Middle frontal gyrus (tissue), 1 donor: ENCODE data around the gene H3-3A.

ENCODE experiments used
- DNase-seq: peaks from one replicate; pipeline ENCODE4 v3.0.0-alpha.2; 2015; ENCODE audit warnings: low spot score; ENCODE audit errors: extremely low spot score

H3-3A gene

DNA sequence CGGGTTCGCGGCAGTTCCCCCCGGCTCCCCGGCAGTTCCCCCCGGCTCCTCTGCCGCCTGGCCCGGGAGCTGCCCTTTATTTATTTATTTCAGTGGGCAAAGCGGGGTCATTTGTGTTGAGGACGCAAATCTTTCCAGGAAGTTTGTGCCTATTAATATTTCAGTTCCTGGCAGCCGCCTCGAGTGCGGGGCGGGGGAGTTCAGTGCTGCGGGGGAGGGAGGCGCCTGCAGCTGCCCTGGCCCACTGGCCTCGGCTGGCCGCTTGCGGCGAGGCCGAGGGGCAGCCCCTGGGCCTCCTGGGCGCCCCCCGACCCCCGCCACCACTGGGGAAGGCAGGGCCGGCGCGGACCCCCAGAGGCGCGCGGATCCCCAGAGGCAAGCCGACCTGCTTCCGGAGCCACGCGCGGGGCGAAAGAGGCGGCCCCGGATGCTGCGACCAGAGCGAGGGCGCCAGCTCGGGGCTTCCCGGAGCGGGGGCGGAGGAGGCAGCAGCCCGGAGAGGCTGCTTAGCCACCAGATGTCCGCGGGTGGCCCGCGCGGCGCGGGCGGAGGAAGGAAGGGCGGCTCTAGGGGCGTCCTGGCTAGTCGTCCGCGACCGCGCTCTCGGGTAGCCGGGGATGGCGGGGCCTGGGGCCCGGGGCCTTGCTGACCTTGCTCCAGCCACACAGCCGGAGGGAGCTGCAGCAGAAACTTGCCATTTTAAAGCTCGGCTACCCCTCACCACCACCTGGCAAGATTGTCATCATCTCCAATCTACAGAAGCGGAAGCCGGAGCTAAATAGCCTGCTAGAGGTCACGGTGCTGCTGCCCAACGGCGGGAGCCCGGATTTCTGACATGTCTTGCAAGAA, 48.0 kb downstream of the H3-3A start:
- DNase-seq: no peak

GRCh38 chr1:226111098-226111882, 48.8 kb downstream of the H3-3A start:
- no peak for DNase-seq

GRCh38 chr1:226111883-226112261, 49.4 kb downstream of the H3-3A start:
- no peak for DNase-seq

DNA sequence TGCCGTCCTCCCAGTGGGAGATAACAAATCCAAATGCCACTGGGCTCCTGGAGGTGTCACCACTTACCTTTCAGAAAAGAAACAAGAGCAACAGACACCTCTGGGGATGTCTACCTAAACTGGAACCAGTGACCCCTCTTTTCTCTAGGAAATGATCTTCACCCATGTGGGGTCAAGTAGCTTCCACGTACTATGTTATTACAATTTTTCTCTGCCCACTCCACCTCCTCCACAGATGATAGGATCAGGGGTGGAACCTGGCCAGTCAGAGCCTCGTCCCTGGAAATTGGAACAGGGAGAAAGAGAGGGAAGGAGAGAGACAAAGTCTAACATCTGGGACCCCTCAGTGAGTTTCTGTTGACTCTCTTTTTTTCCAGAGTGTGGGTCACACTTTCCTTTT, 50.1 kb downstream of the H3-3A start:
- no peak for DNase-seq

GRCh38 chr1:226116673-226117072, 54.2 kb downstream of the H3-3A start:
- DNase-seq: no peak

GRCh38 chr1:226117330-226117729, 54.8 kb downstream of the H3-3A start:
- no peak for DNase-seq

- DNase-seq: no peak
Measured at GRCh38 chr1:226118357-226118756, 55.8 kb downstream of the H3-3A start.

- DNase-seq: no peak
Measured at GRCh38 chr1:226119169-226119568, 56.7 kb downstream of the H3-3A start.

DNA sequence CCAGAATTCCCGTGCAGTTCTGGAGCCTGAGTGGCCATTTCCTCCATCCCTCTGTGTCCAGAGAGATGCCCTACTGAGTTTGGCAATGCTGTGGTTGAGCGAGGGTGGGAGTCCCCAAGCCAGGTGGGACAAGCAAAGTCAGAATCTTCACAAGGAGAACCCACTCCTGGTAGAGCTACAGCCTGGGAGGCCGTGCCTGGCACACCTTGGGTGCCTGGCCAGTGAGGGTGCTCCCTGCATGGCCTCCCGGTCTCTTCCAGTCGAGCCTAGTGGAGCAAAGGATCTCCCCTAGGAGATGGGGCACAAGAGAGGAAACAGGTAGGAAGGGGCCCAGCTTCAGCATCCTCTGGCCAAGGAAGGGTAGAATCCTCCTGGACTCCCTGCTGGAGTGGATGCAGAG, 57.9 kb downstream of the H3-3A start:
- no peak for DNase-seq

- DNase-seq: no peak
Measured at GRCh38 chr1:226121049-226121586, 58.6 kb downstream of the H3-3A start.
